GM12874 (cell line): ENCODE measurements around the gene AASS.

Experiments used
- TF ChIP-seq, protein P1 (sequence below): IDR thresholded peaks from 2 replicates; pipeline ENCODE4 v1.5.1; 2011; ENCODE audit warnings: low read depth, mild to moderate bottlenecking, control low read depth, low read length, moderate library complexity; ENCODE audit not compliant: insufficient read depth

Gene AASS

DNA sequence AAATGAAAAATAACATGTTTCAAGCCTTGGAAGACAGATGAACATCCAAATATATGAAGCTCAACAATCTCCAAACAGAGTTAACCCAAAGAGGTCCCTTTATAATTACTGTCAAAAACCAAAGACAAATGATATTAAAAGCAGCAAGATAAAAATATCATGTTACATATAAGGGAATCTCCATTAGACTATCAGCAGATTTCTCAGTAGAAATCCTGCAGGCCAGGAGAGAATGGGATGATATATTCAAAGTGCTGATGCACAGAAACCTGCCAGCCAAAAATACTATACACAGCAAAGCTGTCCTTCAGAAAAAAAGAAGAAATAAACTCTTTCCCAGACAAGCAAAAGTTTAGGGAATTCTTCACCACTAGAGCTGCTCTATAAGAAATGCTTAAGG lies 41.0 kb downstream of the AASS start:
- TF ChIP-seq, protein P1, sequence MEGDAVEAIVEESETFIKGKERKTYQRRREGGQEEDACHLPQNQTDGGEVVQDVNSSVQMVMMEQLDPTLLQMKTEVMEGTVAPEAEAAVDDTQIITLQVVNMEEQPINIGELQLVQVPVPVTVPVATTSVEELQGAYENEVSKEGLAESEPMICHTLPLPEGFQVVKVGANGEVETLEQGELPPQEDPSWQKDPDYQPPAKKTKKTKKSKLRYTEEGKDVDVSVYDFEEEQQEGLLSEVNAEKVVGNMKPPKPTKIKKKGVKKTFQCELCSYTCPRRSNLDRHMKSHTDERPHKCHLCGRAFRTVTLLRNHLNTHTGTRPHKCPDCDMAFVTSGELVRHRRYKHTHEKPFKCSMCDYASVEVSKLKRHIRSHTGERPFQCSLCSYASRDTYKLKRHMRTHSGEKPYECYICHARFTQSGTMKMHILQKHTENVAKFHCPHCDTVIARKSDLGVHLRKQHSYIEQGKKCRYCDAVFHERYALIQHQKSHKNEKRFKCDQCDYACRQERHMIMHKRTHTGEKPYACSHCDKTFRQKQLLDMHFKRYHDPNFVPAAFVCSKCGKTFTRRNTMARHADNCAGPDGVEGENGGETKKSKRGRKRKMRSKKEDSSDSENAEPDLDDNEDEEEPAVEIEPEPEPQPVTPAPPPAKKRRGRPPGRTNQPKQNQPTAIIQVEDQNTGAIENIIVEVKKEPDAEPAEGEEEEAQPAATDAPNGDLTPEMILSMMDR: no peak

DNA sequence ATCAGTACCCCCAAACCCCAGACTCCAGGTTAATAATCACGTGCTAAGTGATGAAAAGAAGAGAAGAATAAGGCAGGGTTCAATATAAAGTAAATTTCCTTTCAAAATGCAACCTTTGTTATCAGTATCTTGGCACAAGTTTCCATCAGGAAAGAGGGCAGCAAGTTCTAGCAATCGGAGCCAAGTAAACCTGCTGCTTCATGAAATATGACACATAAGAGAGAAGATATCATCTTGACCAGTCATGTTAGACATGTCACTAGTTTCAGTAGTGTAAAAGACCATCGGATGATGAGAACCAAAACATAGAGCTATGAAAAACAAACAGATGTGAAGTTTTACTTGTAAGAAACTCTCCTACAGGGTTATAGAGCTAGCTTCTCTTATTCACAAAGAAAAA lies 44.0 kb downstream of the AASS start:
- TF ChIP-seq, protein P1: no peak

DNA sequence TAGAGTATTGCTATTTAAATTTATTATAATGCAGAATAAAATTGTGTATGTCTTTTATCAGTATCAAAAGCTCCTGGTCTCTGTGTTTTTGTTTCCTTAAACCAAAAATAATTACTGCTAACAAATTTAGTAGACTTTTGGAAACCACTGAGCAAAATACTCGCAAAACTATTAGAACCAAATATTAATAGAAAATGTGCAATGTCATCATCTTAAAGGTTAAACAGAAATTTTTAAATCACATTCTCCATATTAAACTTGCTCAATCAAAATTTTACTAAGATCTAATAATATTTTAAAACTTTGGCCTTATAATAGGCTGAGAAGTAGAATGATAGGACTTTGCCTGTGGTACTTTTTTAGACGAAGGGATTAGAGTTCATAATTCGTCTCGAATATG lies 48.4 kb downstream of the AASS start:
- TF ChIP-seq, protein P1: no peak

DNA sequence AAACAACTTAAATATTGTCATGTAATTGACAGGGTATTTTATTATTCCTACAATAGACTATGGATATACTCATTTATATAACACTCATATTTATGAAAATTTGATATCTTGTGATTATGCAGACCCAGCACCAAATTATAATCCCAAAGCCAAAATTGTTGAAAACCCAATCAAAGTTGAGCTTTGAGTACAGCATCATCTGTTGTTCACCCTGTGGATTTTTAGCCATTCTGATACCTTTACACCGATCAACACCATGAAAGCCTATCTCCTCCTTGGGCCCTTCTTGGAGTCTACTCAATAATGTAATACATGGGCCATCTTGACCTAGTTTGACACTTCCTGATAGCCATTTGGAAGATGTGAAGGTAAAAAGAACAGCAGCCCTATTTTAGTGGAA lies 49.5 kb downstream of the AASS start:
- TF ChIP-seq, protein P1: no peak

DNA sequence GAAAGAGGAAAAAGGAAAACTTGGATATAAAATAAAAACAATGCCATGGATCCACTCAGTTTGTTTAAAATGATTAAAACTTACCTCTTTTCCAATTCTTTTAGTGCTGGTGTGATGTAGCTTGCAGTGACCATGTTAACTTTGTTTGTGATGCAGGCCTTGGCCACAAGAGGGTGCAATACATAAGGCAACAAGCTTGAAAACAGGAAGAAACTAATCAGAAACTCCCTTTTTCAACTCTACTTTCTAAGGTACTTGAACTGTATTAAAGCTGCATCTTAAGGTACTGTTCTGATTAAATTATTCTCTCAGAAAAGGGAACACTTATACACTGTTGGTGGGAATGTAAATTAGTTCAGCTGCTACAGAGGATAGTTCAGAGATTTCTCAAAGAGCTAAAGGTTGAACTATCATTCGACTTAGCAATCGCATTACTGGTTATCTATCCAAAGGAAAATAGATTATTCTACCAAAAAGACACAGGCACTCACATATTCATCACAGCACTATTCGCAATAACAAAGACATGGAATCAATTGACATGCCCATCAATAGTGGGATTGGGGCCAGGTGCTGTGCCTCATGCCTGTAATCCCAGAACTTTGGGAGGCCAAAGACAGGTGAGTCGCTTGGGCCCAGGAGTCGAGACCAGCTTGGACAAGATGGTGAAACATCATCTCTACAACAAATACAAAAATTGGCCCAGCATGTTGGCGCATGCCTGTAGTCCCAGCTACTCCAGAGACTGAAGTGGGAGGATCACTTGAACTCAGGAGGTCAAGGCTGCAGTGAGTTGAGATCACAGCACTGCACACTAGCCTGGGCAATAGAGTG lies 50.9 kb downstream of the AASS start:
- TF ChIP-seq, protein P1: peak; percentile 79

DNA sequence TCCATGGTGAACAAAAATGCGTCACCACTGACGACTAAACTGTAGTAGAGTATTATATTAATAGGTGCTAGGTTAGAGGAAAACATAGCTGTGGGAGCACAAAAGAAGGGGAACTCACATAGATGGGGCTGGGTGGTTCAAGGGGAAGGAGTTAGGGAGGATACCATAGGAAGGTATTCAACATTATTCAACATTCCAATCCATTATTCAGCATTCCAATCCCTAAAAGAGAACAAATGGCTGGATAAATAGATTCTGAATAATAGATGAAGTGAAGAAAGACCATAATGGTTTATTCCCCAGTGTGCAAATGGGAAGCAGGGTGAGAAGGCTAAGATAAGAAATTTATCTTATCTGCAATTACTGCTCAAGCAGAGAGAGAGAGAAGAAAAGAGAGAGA lies 61.4 kb downstream of the AASS start:
- TF ChIP-seq, protein P1: no peak

DNA sequence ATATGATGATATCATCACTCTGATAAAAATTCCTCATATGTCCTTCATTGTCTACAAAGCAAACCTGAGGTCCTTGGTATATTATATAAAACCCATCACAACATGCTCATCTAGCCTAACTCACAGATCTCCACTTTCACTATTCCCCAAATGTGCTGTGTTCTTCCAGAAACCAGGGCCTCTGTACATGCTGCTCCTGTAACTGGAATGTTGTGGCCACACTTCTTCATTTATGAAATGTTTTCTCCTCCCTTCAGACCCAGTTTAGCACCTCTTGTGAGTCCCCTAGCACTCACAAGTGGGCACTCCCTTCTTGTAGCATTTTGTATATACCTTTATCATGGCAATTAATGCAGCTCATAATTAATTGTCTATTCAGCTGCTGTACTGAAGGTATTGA lies 61.9 kb downstream of the AASS start:
- TF ChIP-seq, protein P1: no peak
